Subcutaneous adipose tissue (tissue), 4 donors: ENCODE data around the gene TBX10. TPM values are rescaled to one million over a fixed set of nuclear protein-coding genes. Genes with fewer than 3 reads are reported as not detected.

Experiments used
- CTCF ChIP-seq: fragments of 450-650 bp; IDR thresholded peaks from one replicate; pipeline ENCODE4 v1.5.1; 2016; ENCODE audit warnings: low read depth, mild to moderate bottlenecking, control low read depth, antibody characterized with exemption, moderate library complexity
- total RNA-seq, 4 donors: library from RNA; depleted of rRNA; stranded (reverse); fragments of >200 nt; gene quantifications; one replicate each; pipeline ENCODE4 v1.1.0, GENCODE V29; 2016

The TBX10 gene
- total RNA-seq, 4 donors from 2014 or later = not detected

GRCh38 chr11:67592880-67593564 is 46.5 kb downstream of the TBX10 start:
- TF ChIP-seq CTCF = no peak

GRCh38 chr11:67588136-67588503 is 51.4 kb downstream of the TBX10 start:
- no peak for TF ChIP-seq CTCF

GRCh38 chr11:67586568-67587250 is 52.9 kb downstream of the TBX10 start:
- TF ChIP-seq CTCF = no peak

- no peak for TF ChIP-seq CTCF
Measured at GRCh38 chr11:67585911-67586310, 53.7 kb downstream of the TBX10 start.

GRCh38 chr11:67584881-67585873 is 54.4 kb downstream of the TBX10 start:
- TF ChIP-seq CTCF = no peak

GRCh38 chr11:67584205-67584880 is 55.2 kb downstream of the TBX10 start:
- no peak for TF ChIP-seq CTCF
